Ishikawa (cell line): Measurements from ENCODE around the gene CTSW.
A peak's percentile ranks its signal among the peaks of the same experiment; 100 is the strongest.

Experiments
- CEBPB ChIP-seq: IDR thresholded peaks from 2 replicates; pipeline ENCODE4 v1.6.1; 2012
- CREB1 ChIP-seq: IDR thresholded peaks from 2 replicates; pipeline ENCODE4 v1.6.1; 2012; ENCODE audit warnings: low read depth
- EGR1 ChIP-seq: IDR thresholded peaks from 2 replicates; pipeline ENCODE4 v1.6.1; 2012
- FOXM1 ChIP-seq: IDR thresholded peaks from 2 replicates; pipeline ENCODE4 v1.6.1; 2012; ENCODE audit warnings: low read depth, borderline replicate concordance
- NFIC ChIP-seq: IDR thresholded peaks from 2 replicates; pipeline ENCODE4 v1.6.1; 2012
- RAD21 ChIP-seq: IDR thresholded peaks from 2 replicates; pipeline ENCODE4 v1.6.1; 2012; ENCODE audit warnings: low read depth
- TAF1 ChIP-seq: IDR thresholded peaks from 2 replicates; pipeline ENCODE4 v1.6.1; 2012; ENCODE audit warnings: low read depth, mild to moderate bottlenecking
- TCF12 ChIP-seq: IDR thresholded peaks from 2 replicates; pipeline ENCODE4 v1.6.1; 2012; ENCODE audit warnings: low read depth
- TEAD4 ChIP-seq: IDR thresholded peaks from 2 replicates; pipeline ENCODE4 v1.6.1; 2012
- YY1 ChIP-seq: IDR thresholded peaks from 2 replicates; pipeline ENCODE4 v1.6.1; 2012; ENCODE audit warnings: low read depth
- ZBTB7A ChIP-seq: IDR thresholded peaks from 2 replicates; pipeline ENCODE4 v1.6.1; 2012; ENCODE audit warnings: low read depth
- TF ChIP-seq, protein P1 (sequence below): IDR thresholded peaks from 2 replicates; pipeline ENCODE4 v1.6.1; 2012; ENCODE audit warnings: low read depth, mild to moderate bottlenecking
- TF ChIP-seq, protein P2 (sequence below): IDR thresholded peaks from 2 replicates; pipeline ENCODE4 v1.6.1; 2012
- TF ChIP-seq, protein P3 (sequence below): IDR thresholded peaks from 2 replicates; pipeline ENCODE4 v1.6.1; 2012

The CTSW gene

DNA sequence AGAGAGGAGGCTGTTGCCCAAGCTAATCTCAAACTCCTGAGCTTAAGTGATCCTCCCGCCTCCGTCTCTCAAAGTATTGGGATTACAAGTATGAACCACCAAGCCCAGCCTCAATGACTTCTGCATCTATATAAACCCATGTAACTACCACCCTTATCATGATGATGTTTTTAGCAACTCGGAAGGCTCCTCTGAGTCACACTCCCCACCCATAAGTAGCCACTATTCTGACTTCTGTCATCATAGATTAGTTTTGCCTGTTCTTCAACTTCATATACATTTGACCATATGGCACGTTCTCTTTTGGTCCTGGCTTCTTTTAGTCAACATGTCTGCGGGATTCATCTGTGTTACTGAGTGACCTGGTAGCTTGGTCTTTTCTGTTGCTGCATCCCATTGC is 27.0 kb downstream of the CTSW start:
- TF ChIP-seq TAF1 (no peak), CEBPB (no peak), ZBTB7A (no peak)
- TF ChIP-seq, protein P1, sequence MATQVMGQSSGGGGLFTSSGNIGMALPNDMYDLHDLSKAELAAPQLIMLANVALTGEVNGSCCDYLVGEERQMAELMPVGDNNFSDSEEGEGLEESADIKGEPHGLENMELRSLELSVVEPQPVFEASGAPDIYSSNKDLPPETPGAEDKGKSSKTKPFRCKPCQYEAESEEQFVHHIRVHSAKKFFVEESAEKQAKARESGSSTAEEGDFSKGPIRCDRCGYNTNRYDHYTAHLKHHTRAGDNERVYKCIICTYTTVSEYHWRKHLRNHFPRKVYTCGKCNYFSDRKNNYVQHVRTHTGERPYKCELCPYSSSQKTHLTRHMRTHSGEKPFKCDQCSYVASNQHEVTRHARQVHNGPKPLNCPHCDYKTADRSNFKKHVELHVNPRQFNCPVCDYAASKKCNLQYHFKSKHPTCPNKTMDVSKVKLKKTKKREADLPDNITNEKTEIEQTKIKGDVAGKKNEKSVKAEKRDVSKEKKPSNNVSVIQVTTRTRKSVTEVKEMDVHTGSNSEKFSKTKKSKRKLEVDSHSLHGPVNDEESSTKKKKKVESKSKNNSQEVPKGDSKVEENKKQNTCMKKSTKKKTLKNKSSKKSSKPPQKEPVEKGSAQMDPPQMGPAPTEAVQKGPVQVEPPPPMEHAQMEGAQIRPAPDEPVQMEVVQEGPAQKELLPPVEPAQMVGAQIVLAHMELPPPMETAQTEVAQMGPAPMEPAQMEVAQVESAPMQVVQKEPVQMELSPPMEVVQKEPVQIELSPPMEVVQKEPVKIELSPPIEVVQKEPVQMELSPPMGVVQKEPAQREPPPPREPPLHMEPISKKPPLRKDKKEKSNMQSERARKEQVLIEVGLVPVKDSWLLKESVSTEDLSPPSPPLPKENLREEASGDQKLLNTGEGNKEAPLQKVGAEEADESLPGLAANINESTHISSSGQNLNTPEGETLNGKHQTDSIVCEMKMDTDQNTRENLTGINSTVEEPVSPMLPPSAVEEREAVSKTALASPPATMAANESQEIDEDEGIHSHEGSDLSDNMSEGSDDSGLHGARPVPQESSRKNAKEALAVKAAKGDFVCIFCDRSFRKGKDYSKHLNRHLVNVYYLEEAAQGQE = no peak

DNA sequence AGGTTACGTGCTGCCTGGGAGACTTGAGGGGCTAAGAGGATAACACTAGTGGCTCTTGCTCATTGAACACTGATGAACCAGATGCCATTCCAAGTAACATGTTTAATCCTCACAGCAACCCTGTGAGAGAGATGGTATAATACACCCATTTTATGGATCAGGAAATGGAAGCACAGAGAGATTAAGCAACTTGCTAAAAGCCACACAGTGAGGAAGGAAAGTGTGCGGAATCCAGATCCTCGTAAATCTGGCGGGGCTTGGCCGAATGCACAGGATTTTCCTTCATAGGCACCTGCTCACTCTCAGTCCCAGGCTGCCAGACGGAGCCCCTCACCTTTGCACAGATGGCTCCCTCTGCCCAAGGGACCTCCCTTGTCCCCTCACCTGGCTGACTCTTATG is 28.2 kb downstream of the CTSW start:
- TF ChIP-seq, protein P1 = no peak
- TF ChIP-seq ZBTB7A = no peak
- TF ChIP-seq NFIC = no peak
- TF ChIP-seq RAD21 = no peak
- TF ChIP-seq, protein P2, sequence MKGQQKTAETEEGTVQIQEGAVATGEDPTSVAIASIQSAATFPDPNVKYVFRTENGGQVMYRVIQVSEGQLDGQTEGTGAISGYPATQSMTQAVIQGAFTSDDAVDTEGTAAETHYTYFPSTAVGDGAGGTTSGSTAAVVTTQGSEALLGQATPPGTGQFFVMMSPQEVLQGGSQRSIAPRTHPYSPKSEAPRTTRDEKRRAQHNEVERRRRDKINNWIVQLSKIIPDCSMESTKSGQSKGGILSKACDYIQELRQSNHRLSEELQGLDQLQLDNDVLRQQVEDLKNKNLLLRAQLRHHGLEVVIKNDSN = no peak
- TF ChIP-seq YY1 = no peak
- no peak for TF ChIP-seq EGR1
- no peak for TF ChIP-seq TCF12
- TF ChIP-seq TEAD4 = no peak
- TF ChIP-seq, protein P3, sequence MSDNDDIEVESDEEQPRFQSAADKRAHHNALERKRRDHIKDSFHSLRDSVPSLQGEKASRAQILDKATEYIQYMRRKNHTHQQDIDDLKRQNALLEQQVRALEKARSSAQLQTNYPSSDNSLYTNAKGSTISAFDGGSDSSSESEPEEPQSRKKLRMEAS = no peak

DNA sequence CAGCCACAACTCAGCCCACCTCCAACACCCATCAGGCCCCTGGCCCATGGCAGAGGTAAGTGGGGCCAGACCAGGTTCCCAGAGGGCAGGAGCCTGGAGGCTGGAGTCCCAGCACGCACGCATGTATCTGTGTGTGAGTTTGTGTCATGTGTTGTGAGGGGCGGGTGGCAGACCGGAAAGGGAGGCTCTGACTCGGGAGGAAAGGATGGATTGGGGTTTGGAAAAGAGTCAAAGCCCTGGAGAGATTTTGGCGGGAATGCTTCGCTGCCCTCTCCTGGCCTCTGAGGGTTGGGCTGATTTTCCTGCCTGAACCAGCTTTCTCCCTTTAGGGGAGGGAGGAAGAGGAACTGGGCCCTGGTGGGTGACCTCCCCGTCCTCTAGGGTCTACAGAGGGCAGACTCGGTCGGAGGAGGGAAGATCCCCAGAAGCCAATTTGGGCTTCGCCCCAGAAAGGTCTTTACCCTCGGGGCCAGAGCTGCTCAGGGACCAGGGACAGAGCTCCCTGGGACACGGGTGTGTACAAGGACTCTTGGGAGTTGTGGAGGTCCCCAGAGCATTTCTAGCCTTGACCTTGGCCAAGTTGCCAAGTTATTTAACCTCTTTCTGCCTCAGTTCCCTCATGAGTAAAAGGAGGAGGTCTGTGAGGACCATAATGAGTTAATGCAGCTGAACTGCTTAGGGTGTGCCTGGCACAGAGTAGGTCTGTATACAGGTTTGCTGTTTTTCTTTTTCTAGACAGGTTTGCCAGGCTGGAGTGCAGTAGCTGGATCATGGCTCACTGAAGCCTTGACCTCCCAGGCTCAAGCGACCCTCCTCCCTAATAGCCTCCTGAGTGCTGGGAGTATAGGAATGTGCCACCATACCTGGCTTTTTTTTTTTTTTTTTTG is 32.3 kb downstream of the CTSW start:
- TF ChIP-seq NFIC = 0 out of 2 replicates have a peak, but pooled peaks have one; percentile 15
- TF ChIP-seq, protein P2 = no peak
- no peak for TF ChIP-seq ZBTB7A
- TF ChIP-seq, protein P1 = 0 out of 2 replicates have a peak, but pooled peaks have one; percentile 37
- TF ChIP-seq RAD21 = peak; percentile 62
- TF ChIP-seq, protein P3 = peak; percentile 53; the same call in 1 of the 2 replicates

DNA sequence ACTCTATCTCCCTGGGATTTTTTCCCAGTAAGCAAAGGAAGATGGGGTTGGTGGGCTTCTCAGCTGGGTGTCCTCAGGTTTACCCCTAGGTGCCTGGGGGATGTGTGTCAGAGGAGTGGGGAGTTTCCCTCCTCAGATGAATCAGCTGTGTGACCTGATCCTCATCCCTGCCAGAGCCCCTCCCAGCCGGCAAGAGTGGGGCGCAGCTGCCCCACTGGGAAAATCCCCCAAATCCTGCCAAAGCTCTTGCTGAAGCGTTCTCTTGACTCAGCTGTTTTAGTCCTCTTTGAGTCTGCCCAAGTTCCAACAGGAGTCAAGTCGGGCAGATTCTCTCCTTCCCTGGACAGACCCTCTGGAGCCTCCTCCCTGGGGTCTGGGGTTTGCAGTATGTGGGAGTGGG is 33.2 kb downstream of the CTSW start:
- no peak for TF ChIP-seq TCF12
- no peak for TF ChIP-seq NFIC
- no peak for TF ChIP-seq CEBPB

DNA sequence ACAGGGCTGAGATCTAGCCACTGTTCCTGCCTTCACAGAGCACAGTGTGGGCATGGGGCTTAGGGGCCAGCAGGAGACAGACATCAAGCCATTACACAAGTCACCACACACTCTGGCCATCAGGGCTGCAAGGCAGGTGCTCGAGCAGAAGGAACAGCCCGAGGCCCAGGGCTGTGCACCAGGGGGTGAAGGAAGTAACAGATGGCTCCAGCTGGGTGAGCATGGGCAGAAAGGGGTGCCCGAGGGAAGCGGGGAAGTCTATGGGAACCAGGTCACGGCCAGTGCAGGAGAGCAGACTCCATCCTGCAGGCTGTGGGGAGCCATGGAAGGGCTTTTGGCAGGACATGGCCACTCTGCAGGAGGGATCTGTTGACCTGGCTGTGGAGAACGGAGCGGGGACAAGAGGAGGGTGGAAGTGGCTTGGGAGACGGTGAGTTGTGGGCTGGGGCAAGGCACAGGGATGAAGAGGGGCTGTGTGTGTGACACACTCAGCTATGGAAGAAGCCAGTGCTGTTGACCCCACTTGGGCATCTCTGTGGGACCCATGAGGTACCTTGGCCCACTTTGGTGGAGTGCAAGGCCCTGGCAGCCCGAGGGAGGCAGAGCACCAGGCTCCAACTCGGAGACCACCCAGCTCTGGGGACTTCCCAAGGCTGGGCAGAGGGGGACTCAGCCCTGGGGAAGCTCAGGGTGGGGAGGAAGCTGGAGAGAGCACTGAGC is 35.6 kb downstream of the CTSW start:
- no peak for TF ChIP-seq CEBPB
- peak; percentile 66; the same call in 1 of the 2 replicates for TF ChIP-seq ZBTB7A
- no peak for TF ChIP-seq YY1
- TF ChIP-seq CREB1 = no peak
- TF ChIP-seq FOXM1 = no peak
